GM19193 (cell line): ENCODE measurements around the gene CSF1R.

Experiments used
- POLR2A ChIP-seq: IDR thresholded peaks from 4 replicates; pipeline ENCODE4 v1.6.1; 2011; ENCODE audit not compliant: insufficient read depth, insufficient read length; ENCODE audit errors: extremely low read depth

The CSF1R gene

GRCh38 chr5:150085191-150085912 lies 1.0 kb downstream of the CSF1R start:
- TF ChIP-seq POLR2A = no peak

- TF ChIP-seq POLR2A = no peak
Observed at GRCh38 chr5:150082889-150083288, 3.5 kb downstream of the CSF1R start.

GRCh38 chr5:150082374-150082773 lies 4.0 kb downstream of the CSF1R start:
- no peak for TF ChIP-seq POLR2A

GRCh38 chr5:150081541-150082283 lies 4.6 kb downstream of the CSF1R start:
- TF ChIP-seq POLR2A = no peak

- TF ChIP-seq POLR2A = no peak
Observed at GRCh38 chr5:150080696-150081435, 5.5 kb downstream of the CSF1R start.

- no peak for TF ChIP-seq POLR2A
Observed at GRCh38 chr5:150079909-150080461, 6.4 kb downstream of the CSF1R start.

GRCh38 chr5:150078802-150079689 lies 7.3 kb downstream of the CSF1R start:
- no peak for TF ChIP-seq POLR2A

- no peak for TF ChIP-seq POLR2A
Observed at GRCh38 chr5:150077996-150078801, 8.2 kb downstream of the CSF1R start.

- TF ChIP-seq POLR2A = no peak
Observed at GRCh38 chr5:150077060-150077459, 9.3 kb downstream of the CSF1R start.

- no peak for TF ChIP-seq POLR2A
Observed at GRCh38 chr5:150075806-150076205, 10.5 kb downstream of the CSF1R start.

GRCh38 chr5:150075233-150075632 lies 11.1 kb downstream of the CSF1R start:
- no peak for TF ChIP-seq POLR2A

- no peak for TF ChIP-seq POLR2A
Observed at GRCh38 chr5:150073677-150074076, 12.7 kb downstream of the CSF1R start.

GRCh38 chr5:150073086-150073625 lies 13.2 kb downstream of the CSF1R start:
- TF ChIP-seq POLR2A = no peak

GRCh38 chr5:150070821-150071220 lies 15.5 kb downstream of the CSF1R start:
- TF ChIP-seq POLR2A = no peak
